Measurements from ENCODE around the gene CHDH. TPM values are rescaled to one million over a fixed set of nuclear protein-coding genes. Genes with fewer than 3 reads are reported as not detected.

Gene CHDH
- total and polyA plus RNA-seq, 2 donors (not counting 3 experiments of a cell fraction or from before 2014, with no cell fraction given) = 0.04 to 0.06 TPM

GRCh38 chr3:53828581-53828980 lies 17.6 kb downstream of the CHDH start:
- intact Hi-C loops (cut with micrococcal nuclease) (no loop called here), dilution Hi-C loops (cut with MboI; ENCODE audit: extremely low pct_ligation_motif_present, low sequenced_read_pairs) (no loop called here)
- BruUV-seq (replicated peaks) = no TSS peak

DNA sequence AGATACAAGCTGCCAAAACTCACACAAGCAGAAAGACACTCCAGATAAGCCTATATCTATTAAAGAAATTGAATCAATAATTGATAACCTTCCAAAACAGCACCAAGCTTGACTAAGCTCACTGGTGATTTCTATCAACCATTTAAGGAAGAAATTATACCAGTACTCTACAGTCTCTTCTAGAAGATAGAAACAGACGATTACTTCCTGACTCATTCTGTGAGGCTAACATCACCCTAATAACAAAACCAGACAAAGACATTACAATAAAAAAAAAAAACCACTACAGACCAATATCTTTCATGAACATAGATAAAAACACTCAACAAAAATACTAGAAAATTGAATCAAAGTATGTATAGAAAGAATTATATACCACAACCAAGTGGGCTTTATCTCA lies 20.2 kb downstream of the CHDH start:
- Histone ChIP-seq H3K4me2 (ENCODE audit: insufficient read depth, low read length) (no peak overlapping the region), H3K27me3 (ENCODE audit: control insufficient read depth in 2 of 2, insufficient read depth in 2 of 2, low read length in 2 of 2) (no peaks in the 10 kb centered on the region), H3K9me3 (replicated peaks; ENCODE audit: control insufficient read depth, insufficient read depth, low read length) (no peaks in the 10 kb centered on the region), H3K4me1 (ENCODE audit: control insufficient read depth, extremely low read depth, insufficient read depth, low read length) (no peaks in the 10 kb centered on the region), H3K4me3 (replicated peaks in 1 of 3; ENCODE audit: insufficient read depth in 1 of 3, low read depth in 1 of 3, low read length in 3 of 3) (no peak overlapping the region), H3K27ac (ENCODE audit: insufficient read depth, low read depth, low read length) (no peak overlapping the region), H4K20me1 (replicated peaks; ENCODE audit: control insufficient read depth, extremely low read depth, insufficient read depth, low read length) (no peaks in the 10 kb centered on the region), H3K79me2 (ENCODE audit: control insufficient read depth, insufficient read depth, low read length) (no peaks in the 10 kb centered on the region), H3K36me3 (ENCODE audit: control insufficient read depth in 2 of 2, extremely low read depth in 1 of 2, insufficient read depth in 2 of 2, low read length in 2 of 2) (no peaks in the 10 kb centered on the region), H3K9ac (replicated peaks; ENCODE audit: extremely low read depth, insufficient read depth, low read length) (no peak overlapping the region), H3K9me1 (replicated peaks; ENCODE audit: control insufficient read depth, extremely low read depth, insufficient read depth, low read length) (no peaks in the 10 kb centered on the region), H2AFZ (ENCODE audit: low read depth, low read length) (no peak overlapping the region)
- TF ChIP-seq, protein P1, sequence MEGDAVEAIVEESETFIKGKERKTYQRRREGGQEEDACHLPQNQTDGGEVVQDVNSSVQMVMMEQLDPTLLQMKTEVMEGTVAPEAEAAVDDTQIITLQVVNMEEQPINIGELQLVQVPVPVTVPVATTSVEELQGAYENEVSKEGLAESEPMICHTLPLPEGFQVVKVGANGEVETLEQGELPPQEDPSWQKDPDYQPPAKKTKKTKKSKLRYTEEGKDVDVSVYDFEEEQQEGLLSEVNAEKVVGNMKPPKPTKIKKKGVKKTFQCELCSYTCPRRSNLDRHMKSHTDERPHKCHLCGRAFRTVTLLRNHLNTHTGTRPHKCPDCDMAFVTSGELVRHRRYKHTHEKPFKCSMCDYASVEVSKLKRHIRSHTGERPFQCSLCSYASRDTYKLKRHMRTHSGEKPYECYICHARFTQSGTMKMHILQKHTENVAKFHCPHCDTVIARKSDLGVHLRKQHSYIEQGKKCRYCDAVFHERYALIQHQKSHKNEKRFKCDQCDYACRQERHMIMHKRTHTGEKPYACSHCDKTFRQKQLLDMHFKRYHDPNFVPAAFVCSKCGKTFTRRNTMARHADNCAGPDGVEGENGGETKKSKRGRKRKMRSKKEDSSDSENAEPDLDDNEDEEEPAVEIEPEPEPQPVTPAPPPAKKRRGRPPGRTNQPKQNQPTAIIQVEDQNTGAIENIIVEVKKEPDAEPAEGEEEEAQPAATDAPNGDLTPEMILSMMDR (IDR thresholded peaks at IDR 0.05; ENCODE audit: extremely low read depth in 1 of 2, insufficient read depth in 1 of 2, low read depth in 1 of 2, low read length in 2 of 2) = no peak
- TF ChIP-seq MAX (IDR thresholded peaks at IDR 0.05; ENCODE audit: insufficient read depth, insufficient read length) (no peak), JUN (IDR thresholded peaks at IDR 0.05; ENCODE audit: borderline replicate concordance, insufficient read depth, insufficient read length, low read depth) (no peak), GATA2 (IDR thresholded peaks at IDR 0.05; ENCODE audit: insufficient read depth, insufficient read length, low read depth, low read length) (no peak), MYC (IDR thresholded peaks at IDR 0.05; ENCODE audit: low read depth, low read length) (no peak), EZH2 (IDR thresholded peaks at IDR 0.05; ENCODE audit: borderline replicate concordance, low read depth, low read length, severe bottlenecking) (no peak), POLR2AphosphoS5 (IDR thresholded peaks at IDR 0.05; ENCODE audit: insufficient read depth, low read depth, low read length) (no peak), FOS (IDR thresholded peaks at IDR 0.05; ENCODE audit: borderline replicate concordance, insufficient read depth, low read length) (no peak), POLR2A (IDR thresholded peaks at IDR 0.05; ENCODE audit: low read depth, low read length) (no peak)
- FAIRE-seq (no peak), DNase-seq (ENCODE audit: low read depth, low spot score) (no peak)
- CTCF ChIA-PET = no interaction called here
- POLR2A ChIA-PET = no interaction called here
- dilution Hi-C loops (cut with MboI; ENCODE audit: extremely low pct_ligation_motif_present, low sequenced_read_pairs) (no loop called here), intact Hi-C loops (cut with micrococcal nuclease) (no loop called here)
- BruUV-seq (replicated peaks) = no TSS peak

More at GRCh38 chr3:53828581-53828980, 17.6 kb downstream of the CHDH start:
- FAIRE-seq = no peak
- no peak overlapping the region for H3K9ac ChIP-seq (replicated peaks; ENCODE audit: extremely low read depth, insufficient read depth, low read length)
- H3K27ac ChIP-seq (ENCODE audit: insufficient read depth, low read depth, low read length) = no peak overlapping the region
- POLR2A ChIA-PET = no interaction called here
- H3K4me2 ChIP-seq (ENCODE audit: insufficient read depth, low read length) = no peak overlapping the region
- no peak for TF ChIP-seq MYC (IDR thresholded peaks at IDR 0.05; ENCODE audit: low read depth, low read length)
- no peaks in the 10 kb centered on the region for H3K9me1 ChIP-seq (replicated peaks; ENCODE audit: control insufficient read depth, extremely low read depth, insufficient read depth, low read length)
- CTCF ChIA-PET = no interaction called here
- H3K9me3 ChIP-seq (replicated peaks; ENCODE audit: control insufficient read depth, insufficient read depth, low read length) = no peaks in the 10 kb centered on the region
- H2AFZ ChIP-seq (ENCODE audit: low read depth, low read length) = no peak overlapping the region
- no peaks in the 10 kb centered on the region for H4K20me1 ChIP-seq (replicated peaks; ENCODE audit: control insufficient read depth, extremely low read depth, insufficient read depth, low read length)
- no peaks in the 10 kb centered on the region for H3K4me1 ChIP-seq (ENCODE audit: control insufficient read depth, extremely low read depth, insufficient read depth, low read length)
- H3K4me3 ChIP-seq (replicated peaks in 1 of 3; ENCODE audit: insufficient read depth in 1 of 3, low read depth in 1 of 3, low read length in 3 of 3) = no peak overlapping the region
- H3K36me3 ChIP-seq (ENCODE audit: control insufficient read depth in 2 of 2, extremely low read depth in 1 of 2, insufficient read depth in 2 of 2, low read length in 2 of 2) = no peaks in the 10 kb centered on the region
- no peaks in the 10 kb centered on the region for H3K79me2 ChIP-seq (ENCODE audit: control insufficient read depth, insufficient read depth, low read length)
- DNase-seq (ENCODE audit: low read depth, low spot score) = no peak
- H3K27me3 ChIP-seq (ENCODE audit: control insufficient read depth in 2 of 2, insufficient read depth in 2 of 2, low read length in 2 of 2) = no peaks in the 10 kb centered on the region
